ENCODE measurements around the gene MRPL14. TPM values are rescaled to one million over a fixed set of nuclear protein-coding genes. Genes with fewer than 3 reads are reported as not detected.

The MRPL14 gene
- total and polyA plus RNA-seq, 10 of the 15 experiments (the other 5 are each of a cell fraction or from before 2014, with no cell fraction given): 80.5 to 294 (median 122) TPM

GRCh38 chr6:44072959-44073611, 54.2 kb downstream of the MRPL14 start (continued):
- TF ChIP-seq SKIL (IDR thresholded peaks at IDR 0.05; ENCODE audit: low read depth, poor library complexity, severe bottlenecking) (no peak), BCLAF1 (IDR thresholded peaks at IDR 0.05) (no peak), SRF (IDR thresholded peaks at IDR 0.05; ENCODE audit: low read depth in 2 of 2, low read length in 2 of 2) (0 out of 4 replicates have a peak, but pooled peaks of 1 of the 2 experiments have one; percentile 48), ETV6 (conservative IDR thresholded peaks at IDR 0.05 in 1 of 2, IDR thresholded peaks at IDR 0.05 in 1 of 2; ENCODE audit: borderline replicate concordance in 1 of 2, low read depth in 1 of 2) (no peak), HCFC1 (IDR thresholded peaks at IDR 0.05; ENCODE audit: low read length) (no peak), PML (IDR thresholded peaks at IDR 0.05; ENCODE audit: low read length) (no peak), ZBED1 (IDR thresholded peaks at IDR 0.05; ENCODE audit: borderline replicate concordance) (no peak), SMAD1 (IDR thresholded peaks at IDR 0.05; ENCODE audit: low read depth, partially characterized antibody) (peak; percentile 44), ASH2L (IDR thresholded peaks at IDR 0.05; ENCODE audit: borderline replicate concordance, low read depth) (no peak), CEBPB (IDR thresholded peaks at IDR 0.05; ENCODE audit: borderline replicate concordance in 1 of 2, low read depth in 2 of 2, low read length in 2 of 2) (no peak), CHD4 (IDR thresholded peaks at IDR 0.05) (no peak), FOS (IDR thresholded peaks at IDR 0.05; ENCODE audit: borderline replicate concordance, extremely low read depth, insufficient read length) (no peak), RB1 (IDR thresholded peaks at IDR 0.05; ENCODE audit: borderline replicate concordance) (no peak; the same call in 1 of the 2 replicates), CREB1 (IDR thresholded peaks at IDR 0.05; ENCODE audit: low read depth) (no peak), RAD51 (IDR thresholded peaks at IDR 0.05) (no peak), JUNB (IDR thresholded peaks at IDR 0.05) (no peak), PAX5 (IDR thresholded peaks at IDR 0.05; ENCODE audit: borderline replicate concordance, low read depth, low read length) (0 out of 2 replicates have a peak, but pooled peaks have one; percentile 36), POLR2A (IDR thresholded peaks at IDR 0.05; ENCODE audit: low read depth, low read length) (peak; percentile 76), RUNX3 (IDR thresholded peaks at IDR 0.05; ENCODE audit: low read length) (no peak), NR2C1 (IDR thresholded peaks at IDR 0.05) (peak; percentile 20; the same call in 1 of the 2 replicates), ZNF274 (IDR thresholded peaks at IDR 0.05; ENCODE audit: insufficient read depth, insufficient read length) (no peak), MYB (IDR thresholded peaks at IDR 0.05; ENCODE audit: borderline replicate concordance, low read depth, low read length) (no peak), USF1 (IDR thresholded peaks at IDR 0.05; ENCODE audit: borderline replicate concordance, extremely low read length, insufficient read depth, low read depth, low read length) (no peak), STAT3 (IDR thresholded peaks at IDR 0.05; ENCODE audit: low read depth, low read length) (no peak), NFYA (IDR thresholded peaks at IDR 0.05; ENCODE audit: borderline replicate concordance, low read depth, low read length) (no peak), ZZZ3 (IDR thresholded peaks at IDR 0.05; ENCODE audit: control insufficient read depth, insufficient read length, low read depth) (no peak), GATAD2B (conservative IDR thresholded peaks at IDR 0.05; ENCODE audit: low read depth) (0 out of 2 replicates have a peak, but pooled peaks have one; percentile 24)

Measured in GM12878 (cell line).